ENCODE measurements around the gene ZBTB16. TPM values are rescaled to one million over a fixed set of nuclear protein-coding genes. Genes with fewer than 3 reads are reported as not detected.

The ZBTB16 gene
- polyA plus RNA-seq, 3 donors, result 1.3 to 2.7 (median 1.3) TPM

GRCh38 chr11:114167355-114167754, 107.8 kb downstream of the ZBTB16 start:
- no peak for DNase-seq

DNA sequence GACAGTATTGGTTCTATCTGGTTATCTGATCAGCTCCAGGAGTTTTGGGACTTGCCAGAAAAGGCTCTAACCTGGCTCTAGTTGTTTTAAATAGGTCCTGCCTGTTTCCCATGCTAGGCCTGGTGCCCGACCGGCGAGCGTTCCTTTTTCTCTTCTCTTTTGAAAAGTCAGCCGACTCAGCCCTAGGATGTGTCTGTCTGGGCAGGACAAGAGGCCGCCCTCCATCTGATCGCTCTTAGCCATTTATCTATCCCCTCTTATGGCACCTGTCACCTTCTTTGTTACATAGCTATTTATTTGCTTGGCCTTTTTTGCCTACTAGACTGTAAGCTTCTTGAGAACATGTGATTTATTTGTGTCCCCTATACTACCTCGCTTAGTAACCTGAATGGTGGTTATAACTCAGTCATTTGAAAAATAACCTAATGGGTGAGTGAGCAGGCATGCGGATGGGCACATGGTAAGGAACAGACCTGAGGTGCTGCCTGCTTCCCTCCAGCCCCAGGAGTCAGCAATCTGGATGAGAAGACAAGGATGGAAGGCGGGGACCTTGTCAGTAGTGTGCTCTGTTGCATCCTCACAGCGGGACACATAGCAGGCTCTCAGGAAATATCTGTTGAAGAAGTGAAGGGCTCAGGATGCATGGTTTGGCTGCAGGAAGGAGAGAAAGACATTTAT, 108.4 kb downstream of the ZBTB16 start:
- DNase-seq, result no peak

DNA sequence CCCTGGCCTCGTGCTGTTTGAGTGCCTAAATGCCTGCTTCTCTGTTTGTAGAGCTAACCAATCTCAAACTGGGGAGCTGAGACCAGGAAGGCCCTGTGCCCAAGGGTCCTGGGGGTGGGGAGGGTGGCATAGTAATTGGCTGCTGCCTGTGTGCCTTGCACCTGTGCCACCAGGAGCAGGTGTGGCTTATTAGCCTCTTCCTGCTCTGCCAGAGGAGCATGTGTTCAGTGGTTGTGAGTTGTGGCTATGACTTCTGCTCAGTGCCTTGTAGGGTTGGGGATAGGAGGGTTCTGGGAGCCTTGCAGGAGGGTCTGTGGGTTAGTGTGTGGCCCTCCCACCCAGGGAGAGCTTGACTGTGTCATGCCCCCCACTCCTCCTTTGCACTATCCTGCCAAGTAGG, 109.2 kb downstream of the ZBTB16 start:
- DNase-seq, result no peak

GRCh38 chr11:114169321-114169749, 109.8 kb downstream of the ZBTB16 start:
- no peak for DNase-seq

GRCh38 chr11:114169821-114170220, 110.3 kb downstream of the ZBTB16 start:
- DNase-seq, result no peak

DNA sequence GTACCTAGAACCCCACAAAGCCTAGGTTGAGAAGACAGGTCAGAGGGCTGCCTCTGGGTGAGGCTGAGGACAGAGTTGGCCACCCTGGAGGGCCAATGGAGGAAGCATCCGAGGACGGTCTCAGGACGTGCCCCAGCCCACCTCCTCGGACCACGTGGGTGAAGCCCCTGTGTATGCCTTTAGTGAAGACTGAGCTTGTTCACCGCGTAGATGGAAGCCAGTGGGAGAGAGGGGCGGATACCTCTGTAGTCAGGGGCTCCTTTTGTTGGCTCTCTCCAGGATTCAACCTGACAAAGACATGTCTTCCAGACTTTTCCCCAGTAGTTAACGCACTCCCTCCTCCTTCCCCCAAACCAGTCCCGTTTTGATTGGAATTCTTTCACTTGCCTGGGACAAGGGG, 110.7 kb downstream of the ZBTB16 start:
- DNase-seq, result no peak

DNA sequence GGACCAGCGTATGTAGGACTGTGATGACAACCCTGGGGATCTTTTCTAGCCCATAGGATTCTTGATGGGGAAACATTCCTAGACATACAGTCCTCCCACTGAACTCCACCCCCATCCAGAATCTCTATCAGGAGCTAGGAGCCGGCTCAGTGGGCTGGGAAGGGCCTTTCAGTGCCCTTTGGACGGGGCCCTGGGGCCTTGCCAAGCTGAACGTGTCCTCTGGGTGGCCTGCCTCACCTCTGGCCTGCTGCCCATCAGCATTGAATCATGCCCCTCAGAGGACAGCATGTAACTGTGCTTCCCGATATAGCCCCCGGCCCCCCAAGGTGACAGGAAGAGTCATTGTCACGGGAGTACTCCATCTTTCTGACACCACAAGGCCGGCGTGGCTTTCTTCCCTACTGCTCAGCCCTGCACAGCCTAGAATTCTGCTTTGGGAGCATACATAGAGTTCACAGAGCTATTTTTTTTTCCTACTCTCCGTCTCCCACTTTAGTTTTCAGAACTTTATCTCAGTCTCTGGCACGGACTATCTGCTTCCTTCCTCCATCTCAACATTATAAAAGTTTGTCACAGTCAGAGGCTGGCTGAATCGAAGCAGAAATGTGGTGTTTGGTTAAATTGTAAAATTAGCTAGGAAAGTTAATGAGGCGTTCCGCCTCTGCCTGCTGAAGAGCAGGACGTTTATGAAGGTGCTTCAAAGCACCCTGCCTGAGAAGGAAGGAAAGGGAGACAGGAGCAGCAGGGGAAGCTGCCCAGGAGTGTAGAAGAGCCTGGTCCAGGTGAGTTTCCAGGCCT, 111.9 kb downstream of the ZBTB16 start:
- peak; percentile 65 for DNase-seq

DNA sequence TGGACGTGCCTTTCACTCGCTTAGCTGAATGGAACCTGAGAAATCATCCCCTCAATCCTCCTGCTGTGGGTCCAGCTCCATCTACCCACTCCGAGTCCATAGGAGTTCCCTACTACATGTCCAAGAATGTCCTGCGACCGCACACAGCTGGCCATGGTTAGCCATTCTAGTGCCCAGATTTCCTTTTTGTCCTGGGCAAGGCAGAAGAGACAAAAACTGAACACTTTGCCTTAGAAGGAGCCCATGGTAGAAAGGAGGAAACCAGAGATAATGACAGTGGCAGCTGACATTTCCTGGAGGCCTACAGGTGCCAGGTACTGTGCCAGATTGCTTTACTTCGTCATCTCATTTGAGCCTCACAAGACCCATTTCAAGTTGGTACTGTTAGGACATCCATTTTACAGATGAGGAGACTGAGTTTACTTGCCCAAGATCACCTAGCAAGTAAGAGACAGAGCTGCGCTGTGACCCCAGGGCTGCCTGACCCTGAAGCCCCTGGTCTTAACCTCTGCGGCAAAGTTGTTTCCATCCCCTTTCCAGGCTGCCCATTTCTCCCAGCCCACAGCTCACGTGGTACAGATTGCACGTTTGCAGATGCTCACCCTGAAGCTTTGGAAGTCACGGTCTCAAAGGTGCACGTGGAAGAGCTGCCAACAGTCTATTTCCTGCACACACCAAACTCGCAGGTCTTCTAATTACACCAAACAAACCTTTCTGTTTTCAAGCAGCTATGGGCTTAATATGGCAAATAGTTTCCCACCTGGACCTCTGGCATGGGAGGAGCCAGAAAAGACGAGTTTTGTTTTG, 112.7 kb downstream of the ZBTB16 start:
- DNase-seq, result no peak

GRCh38 chr11:114172871-114173444, 113.4 kb downstream of the ZBTB16 start:
- DNase-seq, result no peak

- DNase-seq, result no peak
Observed at GRCh38 chr11:114173843-114174242, 114.3 kb downstream of the ZBTB16 start.

GRCh38 chr11:114174712-114175495, 115.4 kb downstream of the ZBTB16 start:
- DNase-seq, result no peak

DNA sequence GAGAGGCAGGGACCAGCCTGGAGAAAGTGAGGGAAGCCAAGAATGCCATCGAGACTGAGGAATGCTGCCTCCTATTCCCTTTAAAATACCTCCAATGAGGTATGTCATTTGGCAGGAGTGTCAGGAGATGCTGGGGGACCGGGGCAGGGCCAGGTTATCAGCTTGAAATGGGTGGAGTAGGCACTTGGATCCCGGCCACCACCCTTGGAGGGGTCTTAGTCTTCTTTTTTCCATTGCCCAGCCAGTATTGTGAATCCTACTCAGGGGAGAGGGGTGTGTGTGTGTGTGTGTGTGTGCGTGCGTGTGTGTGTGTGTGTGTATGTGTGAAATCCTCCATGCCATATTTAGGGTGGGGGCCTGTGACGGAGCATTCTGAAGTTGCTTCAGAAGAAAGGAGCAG, 116.2 kb downstream of the ZBTB16 start:
- DNase-seq, result no peak

DNA sequence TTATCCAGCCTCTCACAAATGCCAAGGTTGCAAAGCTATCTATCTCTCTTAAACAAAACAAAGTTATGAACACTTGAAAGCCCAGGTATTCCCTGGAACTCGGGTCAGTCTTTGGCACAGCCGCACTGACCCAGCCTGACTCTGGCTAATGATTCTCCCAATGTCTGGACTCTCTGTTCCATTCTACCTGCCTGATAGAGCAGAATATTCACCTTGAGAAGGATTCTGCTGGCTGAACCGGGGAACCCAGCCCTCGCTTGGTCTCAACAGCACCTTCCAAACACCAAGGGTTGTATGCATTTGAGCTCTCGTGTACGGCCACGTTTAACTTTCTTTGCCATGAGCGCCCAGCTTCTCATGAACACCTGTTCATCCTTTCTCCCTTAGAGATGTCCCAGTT, 116.8 kb downstream of the ZBTB16 start:
- no peak for DNase-seq

DNA sequence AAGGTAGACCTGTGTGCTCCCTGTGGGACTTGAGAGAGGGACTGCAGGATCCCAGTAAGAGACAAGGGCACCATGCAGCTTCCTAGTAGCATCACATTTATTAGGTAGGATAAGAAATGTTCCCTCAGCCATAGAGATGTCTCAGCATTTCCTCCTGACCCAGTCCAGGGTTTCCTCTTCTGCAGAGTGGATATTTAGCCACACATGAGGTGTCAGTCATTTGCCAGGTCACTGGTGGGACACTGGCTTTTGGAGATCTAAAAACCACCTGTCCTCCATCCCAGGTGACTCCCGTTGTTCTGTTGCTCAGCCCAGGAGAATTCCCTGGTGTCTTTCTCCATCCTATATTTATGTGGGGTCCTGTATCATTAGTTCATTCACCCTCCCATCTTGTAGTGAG, 119.1 kb downstream of the ZBTB16 start:
- no peak for DNase-seq

DNA sequence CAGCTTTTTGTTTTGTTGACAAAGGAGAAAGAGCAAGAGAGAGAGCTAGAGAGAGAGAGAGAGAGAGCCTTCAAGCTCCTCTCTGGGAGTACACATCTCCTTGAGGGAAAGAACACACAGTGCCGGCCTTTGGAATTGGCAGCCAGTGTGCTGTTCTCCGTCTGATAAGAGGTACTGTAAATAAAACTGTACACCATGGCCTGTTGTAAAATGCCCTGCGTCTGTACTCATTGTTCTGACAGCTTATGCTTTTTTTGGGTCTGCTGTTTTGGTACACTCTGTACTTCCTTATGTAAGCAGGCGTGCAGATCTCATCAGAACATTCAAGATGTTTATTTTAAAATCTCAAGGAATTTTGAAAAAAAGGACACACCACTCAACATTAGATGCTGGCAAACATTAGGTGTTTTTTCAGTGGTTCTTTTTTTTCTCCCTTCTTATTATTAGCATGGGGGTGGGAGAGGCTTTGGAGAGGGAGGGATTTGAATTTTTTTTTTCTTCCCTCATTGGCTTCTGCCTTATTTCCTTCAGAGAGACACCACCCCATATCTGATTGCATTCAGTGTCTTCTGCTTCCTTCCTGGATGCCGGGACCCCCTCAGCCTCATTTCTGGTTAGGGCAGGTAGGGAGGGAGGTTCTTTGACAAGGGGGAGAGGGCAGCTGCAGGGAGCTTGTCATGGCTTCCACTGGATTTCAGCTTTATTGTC, 119.9 kb downstream of the ZBTB16 start:
- DNase-seq, result no peak

DNA sequence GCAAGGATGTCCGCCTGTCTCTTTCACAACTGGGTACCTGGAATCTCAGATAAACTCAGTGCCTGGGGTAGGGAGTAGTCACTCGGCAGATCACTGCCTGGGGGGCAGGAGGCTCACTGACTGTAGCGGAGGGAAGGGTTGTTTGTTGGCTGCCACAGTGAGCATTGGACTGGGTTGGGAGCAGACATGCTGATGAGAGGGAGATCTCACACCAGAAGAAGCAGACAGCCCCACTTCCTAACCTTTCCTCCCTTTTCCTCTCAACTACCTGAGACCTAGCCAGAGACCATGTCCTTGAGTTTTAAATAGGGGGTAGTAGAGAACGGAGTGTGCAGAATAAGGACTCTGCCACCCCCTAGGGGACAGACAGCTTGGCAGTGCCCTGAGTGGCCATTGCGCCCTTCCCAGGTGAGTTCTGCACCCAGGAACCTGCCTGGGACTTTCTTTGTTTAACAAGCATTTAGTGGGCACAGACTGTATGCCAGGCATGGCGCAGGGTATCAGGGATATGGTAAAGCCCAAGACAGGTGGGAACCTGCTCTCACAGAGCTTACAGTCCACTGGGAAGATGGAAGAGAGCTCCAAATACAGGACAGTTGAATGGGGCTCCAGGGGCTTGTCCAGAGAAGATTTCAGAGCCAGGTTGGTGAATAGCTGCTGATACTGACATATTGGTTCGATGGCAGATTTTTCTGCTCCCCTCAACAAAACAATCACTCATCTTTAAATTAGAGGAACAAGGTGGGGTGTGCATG, 121.0 kb downstream of the ZBTB16 start:
- no peak for DNase-seq

DNA sequence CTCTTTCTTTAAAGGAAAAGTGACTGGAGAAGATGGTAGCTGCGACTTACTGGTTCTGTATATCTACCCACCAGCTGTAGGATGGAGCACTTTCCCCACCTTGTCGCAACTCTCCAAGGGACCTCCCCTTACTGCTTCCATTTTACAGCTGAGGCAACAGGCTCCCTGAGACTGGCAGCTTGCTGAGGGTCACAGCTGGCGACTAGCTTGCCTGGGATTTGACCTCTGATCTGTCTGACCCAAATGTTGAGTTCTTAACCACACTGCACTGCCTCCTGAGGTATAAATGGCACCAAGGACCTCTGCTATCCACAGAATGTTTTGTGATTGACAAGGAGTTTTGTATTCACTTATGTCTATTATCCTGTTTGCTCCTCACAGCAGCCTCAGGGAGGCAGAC, 121.7 kb downstream of the ZBTB16 start:
- DNase-seq, result no peak

DNA sequence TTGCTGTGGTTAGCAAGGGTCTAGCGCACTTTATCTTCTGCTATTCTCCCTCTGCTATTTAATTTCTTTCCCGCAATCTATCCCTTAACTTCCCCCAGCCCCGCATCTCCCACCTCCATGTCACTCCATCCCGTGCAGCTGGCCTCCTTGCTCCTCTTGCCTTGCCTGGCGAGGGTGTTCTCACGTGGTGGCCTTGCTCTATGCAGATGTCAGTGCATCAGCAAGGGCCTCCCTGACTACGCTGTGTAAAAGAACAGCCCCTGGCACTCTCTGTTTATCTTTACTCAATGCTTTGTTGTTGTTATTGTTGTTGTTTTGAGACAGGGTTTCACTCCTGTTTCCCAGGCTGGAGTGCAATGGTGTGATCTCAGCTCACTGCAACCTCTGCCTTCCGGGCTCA, 122.2 kb downstream of the ZBTB16 start:
- DNase-seq, result no peak

GRCh38 chr11:114182471-114183043, 123.0 kb downstream of the ZBTB16 start:
- no peak for DNase-seq

DNA sequence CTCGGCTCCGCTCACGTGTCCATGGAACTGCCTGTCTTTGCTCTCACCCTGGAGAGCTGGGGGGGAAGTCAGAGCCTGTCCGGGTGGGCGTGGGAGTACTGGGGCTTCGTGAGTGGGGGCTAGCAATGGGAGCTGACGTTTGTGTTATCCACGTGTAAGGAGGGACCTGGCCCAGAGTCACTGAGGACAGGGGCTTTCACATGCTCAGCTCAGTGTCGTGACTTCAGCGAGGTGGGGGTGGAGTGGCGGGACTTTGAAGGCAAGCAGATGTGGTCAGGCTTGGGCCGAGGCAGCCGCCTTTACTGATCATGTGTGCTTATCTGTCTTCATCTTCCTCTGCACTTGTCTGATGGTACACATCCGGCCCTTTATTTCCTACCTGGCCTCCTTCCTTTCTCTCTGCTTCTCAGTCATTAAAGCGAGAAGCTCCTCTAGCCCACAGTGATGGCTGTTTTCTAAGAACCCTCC, 123.6 kb downstream of the ZBTB16 start:
- no peak for DNase-seq

Measured in renal pelvis (tissue), 4 donors.